Breast epithelium (tissue), 4 donors: ENCODE measurements around the gene AKAP3. TPM values are rescaled to one million over a fixed set of nuclear protein-coding genes. Genes with fewer than 3 reads are reported as not detected.

Experiments used
- DNase-seq, 2 donors: peaks; one replicate each; pipeline ENCODE4 v3.0.0-alpha.2; 2019; ENCODE audit warnings: low spot score in 2 of 2
- H3K27ac ChIP-seq, 2 donors: fragments of 200-600 bp; sonication (generic) in 1 of 2; one replicate each; pipeline ENCODE4 v1.5.1; 2016 to 2019; ENCODE audit warnings: mild to moderate bottlenecking in 1 of 2
- H3K27me3 ChIP-seq, 2 donors: fragments of 200-600 bp; sonication (generic) in 1 of 2; one replicate each; pipeline versions ENCODE4 v1.5.1 to v1.6.0; 2017 to 2019; ENCODE audit warnings: control low read depth in 1 of 2, mild to moderate bottlenecking in 1 of 2
- H3K36me3 ChIP-seq: fragments of 200-600 bp; one replicate; pipeline ENCODE4 v1.5.1; 2019
- H3K4me1 ChIP-seq, 2 donors: fragments of 200-600 bp; sonication (generic); one replicate each; pipeline ENCODE4 v1.5.1; 2016 to 2019; ENCODE audit warnings: control low read depth in 1 of 2
- H3K4me3 ChIP-seq, 3 donors: fragments of 200-600 bp; sonication (generic); 1 replicate in 2 of 3; 2 replicates in 1 of 3; pipeline ENCODE4 v1.5.1; 2016 to 2019; ENCODE audit warnings: mild to moderate bottlenecking in 3 of 3, moderate library complexity in 2 of 3
- H3K9me3 ChIP-seq, 2 donors: fragments of 200-600 bp; sonication (generic) in 1 of 2; one replicate each; pipeline ENCODE4 v1.5.1; 2016 to 2019; ENCODE audit warnings: control low read depth in 1 of 2
- POLR2A ChIP-seq: fragments of 450-650 bp; IDR thresholded peaks from one replicate; pipeline ENCODE4 v1.6.1; 2016; ENCODE audit warnings: antibody characterized with exemption, mild to moderate bottlenecking, moderate library complexity
- POLR2AphosphoS5 ChIP-seq, 3 donors: sonication (generic); formaldehyde crosslinking; IDR thresholded peaks; one replicate each; pipeline ENCODE4 v1.6.1; 2017; ENCODE audit warnings: antibody characterized with exemption in 3 of 3
- intact Hi-C: fragments of 100-400 bp; cut with DNase I; formaldehyde crosslinking; loops from one replicate; pipeline ENCODE4 v1.15.1; 2023; ENCODE audit warnings: low total_unique reads
- total RNA-seq, 3 donors: library from RNA; depleted of rRNA; stranded (reverse); fragments of >200 nt; gene quantifications; one replicate each; pipeline ENCODE4 v1.1.0, GENCODE V29; 2016
- TF ChIP-seq, protein P1 (sequence below), 3 donors: fragments of 450-650 bp; IDR thresholded peaks; one replicate each; pipeline ENCODE4 v1.5.1; 2016 to 2017; ENCODE audit warnings: antibody characterized with exemption in 3 of 3, mild to moderate bottlenecking in 3 of 3, moderate library complexity in 3 of 3

The AKAP3 gene
- total RNA-seq, 3 donors from 2014 or later: 0.33 to 2.2 (median 2.2) TPM

DNA sequence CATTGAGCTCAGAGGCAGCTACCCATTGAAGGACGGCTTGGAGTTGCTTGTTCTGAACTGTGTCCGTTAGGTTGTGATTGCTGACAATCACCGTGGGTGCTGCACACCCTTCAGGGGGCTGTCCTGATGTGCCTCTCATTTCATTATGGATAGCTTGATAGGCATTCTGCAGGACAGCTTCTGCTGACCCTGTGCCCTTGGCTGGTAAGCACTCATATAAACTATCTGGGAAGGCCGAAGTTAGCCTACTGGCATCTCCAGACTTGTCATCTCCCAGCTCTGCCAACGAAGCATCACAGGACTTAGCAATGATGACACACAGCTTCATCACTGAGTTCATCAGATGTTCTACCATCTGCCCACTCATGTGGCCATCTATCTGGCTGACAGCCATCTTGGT lies 22.3 kb downstream of the AKAP3 start:
- TF ChIP-seq POLR2AphosphoS5 (IDR thresholded peaks at IDR 0.05): no peak
- no peak for TF ChIP-seq POLR2A
- TF ChIP-seq, protein P1, sequence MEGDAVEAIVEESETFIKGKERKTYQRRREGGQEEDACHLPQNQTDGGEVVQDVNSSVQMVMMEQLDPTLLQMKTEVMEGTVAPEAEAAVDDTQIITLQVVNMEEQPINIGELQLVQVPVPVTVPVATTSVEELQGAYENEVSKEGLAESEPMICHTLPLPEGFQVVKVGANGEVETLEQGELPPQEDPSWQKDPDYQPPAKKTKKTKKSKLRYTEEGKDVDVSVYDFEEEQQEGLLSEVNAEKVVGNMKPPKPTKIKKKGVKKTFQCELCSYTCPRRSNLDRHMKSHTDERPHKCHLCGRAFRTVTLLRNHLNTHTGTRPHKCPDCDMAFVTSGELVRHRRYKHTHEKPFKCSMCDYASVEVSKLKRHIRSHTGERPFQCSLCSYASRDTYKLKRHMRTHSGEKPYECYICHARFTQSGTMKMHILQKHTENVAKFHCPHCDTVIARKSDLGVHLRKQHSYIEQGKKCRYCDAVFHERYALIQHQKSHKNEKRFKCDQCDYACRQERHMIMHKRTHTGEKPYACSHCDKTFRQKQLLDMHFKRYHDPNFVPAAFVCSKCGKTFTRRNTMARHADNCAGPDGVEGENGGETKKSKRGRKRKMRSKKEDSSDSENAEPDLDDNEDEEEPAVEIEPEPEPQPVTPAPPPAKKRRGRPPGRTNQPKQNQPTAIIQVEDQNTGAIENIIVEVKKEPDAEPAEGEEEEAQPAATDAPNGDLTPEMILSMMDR (IDR thresholded peaks at IDR 0.05): no peak
- no peak overlapping the region for H3K27ac ChIP-seq
- no peak overlapping the region for H3K4me3 ChIP-seq
- H3K4me1 ChIP-seq: no peaks in the 10 kb centered on the region
- no peak for DNase-seq
- no peaks in the 10 kb centered on the region for H3K36me3 ChIP-seq
- no peaks in the 10 kb centered on the region for H3K9me3 ChIP-seq
- intact Hi-C loops: no loop called here
- H3K27me3 ChIP-seq: no peaks in the 10 kb centered on the region

DNA sequence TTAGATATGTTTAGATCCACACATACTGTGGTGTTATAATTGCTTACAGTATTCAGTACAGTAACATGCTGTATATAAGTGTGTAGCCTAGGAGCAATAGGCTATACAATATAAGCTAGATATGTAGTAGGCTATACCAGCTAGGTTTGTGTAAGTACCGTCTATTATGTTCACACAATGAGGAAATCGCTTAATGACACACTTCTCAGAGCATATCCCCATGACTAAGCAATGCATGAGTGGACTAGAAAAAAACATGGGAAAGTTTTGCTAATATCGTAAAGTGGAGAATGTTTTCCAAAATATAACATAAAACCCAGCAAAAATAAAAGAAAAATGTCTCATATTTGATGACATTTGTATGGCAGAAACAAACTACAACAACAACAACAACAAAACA lies 27.3 kb downstream of the AKAP3 start:
- DNase-seq: no peak
- no peaks in the 10 kb centered on the region for H3K36me3 ChIP-seq
- no peaks in the 10 kb centered on the region for H3K9me3 ChIP-seq
- no peaks in the 10 kb centered on the region for H3K27me3 ChIP-seq
- no peak overlapping the region for H3K27ac ChIP-seq
- TF ChIP-seq, protein P1 (IDR thresholded peaks at IDR 0.05): no peak
- TF ChIP-seq POLR2A: no peak
- no peak for TF ChIP-seq POLR2AphosphoS5 (IDR thresholded peaks at IDR 0.05)
- intact Hi-C loops: no loop called here
- H3K4me3 ChIP-seq: no peak overlapping the region
- no peaks in the 10 kb centered on the region for H3K4me1 ChIP-seq

DNA sequence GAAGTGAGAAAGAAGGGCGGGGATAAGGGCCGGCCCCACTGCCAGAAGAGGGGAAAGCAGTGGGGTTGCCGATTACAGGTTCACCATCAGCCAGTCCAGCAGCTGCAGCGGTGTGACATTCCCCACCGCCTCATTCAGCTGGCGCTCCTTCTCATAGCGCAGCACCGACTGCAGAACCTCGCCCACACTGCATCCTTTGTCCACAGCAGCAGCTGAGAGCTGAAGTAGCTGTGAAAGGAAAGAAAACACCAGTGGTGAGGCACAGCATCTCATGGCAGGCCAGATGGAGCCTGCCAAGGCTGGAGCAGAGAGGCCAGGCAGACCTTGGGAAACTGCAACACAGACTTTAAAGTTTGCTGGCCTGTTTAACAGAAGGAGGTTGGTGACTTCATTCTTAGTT lies 33.2 kb downstream of the AKAP3 start:
- Histone ChIP-seq H3K36me3 (no peaks in the 10 kb centered on the region), H3K4me1 (no peaks in the 10 kb centered on the region), H3K9me3 (no peaks in the 10 kb centered on the region), H3K4me3 (no peak overlapping the region), H3K27ac (no peak overlapping the region), H3K27me3 (no peaks in the 10 kb centered on the region)
- intact Hi-C loops: no loop called here
- no peak for DNase-seq
- no peak for TF ChIP-seq POLR2AphosphoS5 (IDR thresholded peaks at IDR 0.05)
- TF ChIP-seq POLR2A: no peak
- TF ChIP-seq, protein P1 (IDR thresholded peaks at IDR 0.05): no peak

DNA sequence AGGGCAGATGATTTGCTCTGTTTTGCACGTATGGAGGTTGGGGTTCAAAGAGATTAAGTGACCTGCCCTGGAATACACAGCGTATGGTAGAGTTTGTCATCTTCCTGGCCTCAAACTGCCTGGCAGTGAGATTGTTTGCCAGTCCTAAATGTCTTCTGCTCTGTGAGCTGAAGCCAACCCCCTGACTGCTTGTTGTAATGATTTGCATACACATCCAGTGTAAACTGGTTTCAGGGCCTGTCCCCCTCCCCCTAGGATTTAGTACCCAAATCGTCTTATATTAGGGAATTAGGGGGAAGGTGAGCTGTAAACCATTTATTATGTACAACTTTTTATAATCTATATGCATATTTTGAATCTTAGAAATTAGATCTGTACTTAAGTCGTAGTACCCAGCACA lies 38.4 kb downstream of the AKAP3 start:
- intact Hi-C loops: no loop called here
- Histone ChIP-seq H3K4me3 (no peak overlapping the region), H3K27ac (no peak overlapping the region), H3K36me3 (no peaks in the 10 kb centered on the region), H3K27me3 (no peaks in the 10 kb centered on the region), H3K4me1 (no peaks in the 10 kb centered on the region), H3K9me3 (no peaks in the 10 kb centered on the region)
- TF ChIP-seq POLR2A (no peak), POLR2AphosphoS5 (IDR thresholded peaks at IDR 0.05) (no peak)
- TF ChIP-seq, protein P1 (IDR thresholded peaks at IDR 0.05): no peak
- no peak for DNase-seq

DNA sequence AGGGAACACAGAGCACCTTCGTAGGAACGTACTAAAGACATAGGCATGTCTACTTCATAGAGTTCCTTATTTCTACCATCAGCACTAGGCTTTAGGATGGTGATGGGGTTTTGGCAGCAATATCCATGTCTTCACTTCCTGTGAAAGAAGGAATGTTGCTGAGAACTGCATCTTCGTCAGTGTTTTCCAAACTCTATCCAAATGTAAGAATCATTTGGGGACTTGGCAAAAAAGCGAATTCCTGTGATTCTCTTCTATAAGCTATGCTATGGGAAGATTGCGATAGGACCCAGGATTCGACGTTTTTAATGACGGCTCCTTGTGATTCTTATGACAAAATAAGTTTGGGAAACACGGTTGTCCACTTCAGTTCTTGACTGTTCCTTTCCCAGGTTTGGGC lies 39.8 kb downstream of the AKAP3 start:
- H3K36me3 ChIP-seq: no peaks in the 10 kb centered on the region
- no peaks in the 10 kb centered on the region for H3K27me3 ChIP-seq
- H3K4me3 ChIP-seq: no peak overlapping the region
- H3K9me3 ChIP-seq: no peaks in the 10 kb centered on the region
- intact Hi-C loops: no loop called here
- no peak for DNase-seq
- no peaks in the 10 kb centered on the region for H3K4me1 ChIP-seq
- TF ChIP-seq, protein P1 (IDR thresholded peaks at IDR 0.05): no peak
- TF ChIP-seq POLR2AphosphoS5 (IDR thresholded peaks at IDR 0.05) (no peak), POLR2A (no peak)
- no peak overlapping the region for H3K27ac ChIP-seq
